NCI-H524 treated with DMSO at 0.1 percent for 48 hours (cell line): Measurements from ENCODE around the gene BMPER.

ENCODE experiments used
- DNase-seq: peaks from one replicate; lab custom pipeline; 2025; lab: John Stamatoyannopoulos, UW

BMPER gene

GRCh38 chr7:33888166-33888565 is 17.2 kb upstream of the BMPER start:
- DNase-seq: no peak

- DNase-seq: no peak
Measured at GRCh38 chr7:33892945-33893344, 12.4 kb upstream of the BMPER start.

- DNase-seq: no peak
Measured at GRCh38 chr7:33893377-33893776, 12.0 kb upstream of the BMPER start.

- no peak for DNase-seq
Measured at GRCh38 chr7:33895025-33895804, 10.1 kb upstream of the BMPER start.

- no peak for DNase-seq
Measured at GRCh38 chr7:33900501-33900900, 4.8 kb upstream of the BMPER start.

GRCh38 chr7:33901199-33901598 is 4.1 kb upstream of the BMPER start:
- DNase-seq: no peak

- DNase-seq: no peak
Measured at GRCh38 chr7:33901847-33902246, 3.5 kb upstream of the BMPER start.

GRCh38 chr7:33902746-33903145 is 2.6 kb upstream of the BMPER start:
- no peak for DNase-seq

- DNase-seq: no peak
Measured at GRCh38 chr7:33903791-33904680, 1.3 kb upstream of the BMPER start.

- DNase-seq: no peak
Measured at GRCh38 chr7:33904681-33905388, 504 bp upstream of the BMPER start.

- DNase-seq: no peak
Measured at GRCh38 chr7:33906697-33907096, 1.4 kb downstream of the BMPER start.

GRCh38 chr7:33907625-33908024 is 2.3 kb downstream of the BMPER start:
- no peak for DNase-seq

GRCh38 chr7:33909318-33909717 is 4.0 kb downstream of the BMPER start:
- DNase-seq: no peak

GRCh38 chr7:33909755-33910154 is 4.4 kb downstream of the BMPER start:
- no peak for DNase-seq

- DNase-seq: no peak
Measured at GRCh38 chr7:33910756-33911155, 5.4 kb downstream of the BMPER start.

- DNase-seq: no peak
Measured at GRCh38 chr7:33916357-33917081, 11.2 kb downstream of the BMPER start.

GRCh38 chr7:33917661-33918060 is 12.3 kb downstream of the BMPER start:
- no peak for DNase-seq

- DNase-seq: no peak
Measured at GRCh38 chr7:33918438-33919143, 13.3 kb downstream of the BMPER start.

- no peak for DNase-seq
Measured at GRCh38 chr7:33919449-33919848, 14.1 kb downstream of the BMPER start.

GRCh38 chr7:33921216-33921938 is 16.0 kb downstream of the BMPER start:
- no peak for DNase-seq

GRCh38 chr7:33922820-33923219 is 17.5 kb downstream of the BMPER start:
- no peak for DNase-seq
